Mesenchymal stem cell (in vitro differentiated cells and primary cell): Measurements from ENCODE around the gene DLX5. TPM values are rescaled to one million over a fixed set of nuclear protein-coding genes. Genes with fewer than 3 reads are reported as not detected.
"Not testable (repeated sequence)": the region's sequence is repeated elsewhere in the genome, so short reads cannot be mapped to it uniquely, and the experiment has no call there.

Source experiments
- DNase-seq: peaks from one replicate; pipeline ENCODE4 v3.0.0-alpha.2; 2013
- H2AFZ ChIP-seq: one replicate; pipeline ENCODE4 v1.6.1; 2013; ENCODE audit warnings: low read depth, mild to moderate bottlenecking, control low read depth, inconsistent platforms, low read length, moderate library complexity
- H2AK5ac ChIP-seq: 2 replicates; pipeline ENCODE4 v1.6.1; 2013; ENCODE audit warnings: low read length, moderate library complexity, mild to moderate bottlenecking, inconsistent platforms; ENCODE audit not compliant: severe bottlenecking
- H2BK120ac ChIP-seq: one replicate; pipeline ENCODE4 v1.6.1; 2013; ENCODE audit warnings: low read depth, mild to moderate bottlenecking, inconsistent platforms, low read length, moderate library complexity
- H2BK12ac ChIP-seq, 2 experiments: one replicate each; pipeline ENCODE4 v1.6.1; 2013; ENCODE audit warnings: inconsistent platforms in 2 of 2, low read length in 2 of 2, mild to moderate bottlenecking in 2 of 2, moderate library complexity in 2 of 2, control low read depth in 1 of 2
- H2BK15ac ChIP-seq: one replicate; pipeline ENCODE4 v1.6.1; 2013; ENCODE audit warnings: mild to moderate bottlenecking, low read depth, inconsistent platforms; ENCODE audit not compliant: poor library complexity, severe bottlenecking
- H2BK5ac ChIP-seq: 2 replicates; pipeline ENCODE4 v1.6.1; 2013; ENCODE audit warnings: low read depth, mild to moderate bottlenecking, low read length, control low read depth, inconsistent platforms; ENCODE audit not compliant: poor library complexity, severe bottlenecking
- H3K14ac ChIP-seq, 2 experiments: one replicate each; pipeline ENCODE4 v1.6.1; 2013; ENCODE audit warnings: inconsistent platforms in 2 of 2, low read length in 2 of 2, control low read depth in 1 of 2, mild to moderate bottlenecking in 1 of 2, moderate library complexity in 1 of 2
- H3K18ac ChIP-seq, 2 experiments: one replicate each; pipeline ENCODE4 v1.6.1; 2013; ENCODE audit warnings: inconsistent platforms in 2 of 2, low read length in 2 of 2, control low read depth in 1 of 2, low read depth in 1 of 2, mild to moderate bottlenecking in 1 of 2
- H3K23ac ChIP-seq, 2 experiments: one replicate each; pipeline ENCODE4 v1.6.1; 2013; ENCODE audit warnings: inconsistent platforms in 2 of 2, low read length in 2 of 2, mild to moderate bottlenecking in 2 of 2, moderate library complexity in 2 of 2, control low read depth in 1 of 2
- H3K27ac ChIP-seq: 2 replicates; pipeline ENCODE4 v1.5.1; 2013; ENCODE audit warnings: mild to moderate bottlenecking, moderate library complexity, low read length, control low read depth, inconsistent platforms; ENCODE audit not compliant: poor library complexity, severe bottlenecking
- H3K27me3 ChIP-seq, 2 experiments: 2 replicates each; pipeline versions ENCODE4 v1.6.1 to v1.7.0; 2013; ENCODE audit warnings: low read length in 2 of 2, mild to moderate bottlenecking in 2 of 2, moderate library complexity in 2 of 2, control low read depth in 1 of 2, inconsistent platforms in 1 of 2; ENCODE audit not compliant: control insufficient read depth in 1 of 2, insufficient read depth in 1 of 2
- H3K36me3 ChIP-seq, 2 experiments: 2 replicates each; pipeline versions ENCODE4 v1.6.1 to v1.7.0; 2013; ENCODE audit warnings: low read length in 2 of 2, control low read depth in 1 of 2, inconsistent platforms in 1 of 2, low read depth in 1 of 2, mild to moderate bottlenecking in 1 of 2; ENCODE audit not compliant: insufficient read depth in 2 of 2, control insufficient read depth in 1 of 2
- H3K4ac ChIP-seq, 2 experiments: one replicate each; pipeline ENCODE4 v1.6.1; 2013; ENCODE audit warnings: inconsistent platforms in 2 of 2, low read length in 2 of 2, mild to moderate bottlenecking in 2 of 2, moderate library complexity in 2 of 2, control low read depth in 1 of 2, low read depth in 1 of 2
- H3K4me1 ChIP-seq: 2 replicates; pipeline ENCODE4 v1.6.1; 2013; ENCODE audit warnings: low read depth, low read length, control low read depth; ENCODE audit not compliant: control insufficient read depth, insufficient read depth
- H3K4me2 ChIP-seq: 2 replicates; pipeline ENCODE4 v1.6.1; 2013; ENCODE audit warnings: low read length, mild to moderate bottlenecking, inconsistent platforms; ENCODE audit not compliant: poor library complexity, severe bottlenecking
- H3K4me3 ChIP-seq, 2 experiments: 2 replicates each; pipeline versions ENCODE4 v1.5.1 to v1.7.0; 2013; ENCODE audit warnings: low read length in 2 of 2, mild to moderate bottlenecking in 2 of 2, control low read depth in 1 of 2, low read depth in 1 of 2; ENCODE audit not compliant: insufficient read depth in 1 of 2
- H3K79me1 ChIP-seq: replicated peaks from 2 replicates; pipeline ENCODE4 v1.6.1; 2013; ENCODE audit warnings: mild to moderate bottlenecking, control low read depth, low read length, inconsistent platforms; ENCODE audit not compliant: poor library complexity, severe bottlenecking
- H3K9ac ChIP-seq: 2 replicates; pipeline ENCODE4 v1.7.0; 2013; ENCODE audit warnings: mild to moderate bottlenecking, low read length, moderate library complexity
- H3K9me3 ChIP-seq: 2 replicates; pipeline ENCODE4 v1.7.0; 2013; ENCODE audit warnings: mild to moderate bottlenecking, low read length; ENCODE audit not compliant: control insufficient read depth
- H4K8ac ChIP-seq: one replicate; pipeline ENCODE4 v1.6.1; 2013; ENCODE audit warnings: inconsistent platforms, mild to moderate bottlenecking, low read length, moderate library complexity
- H4K91ac ChIP-seq: one replicate; pipeline ENCODE4 v1.6.1; 2013; ENCODE audit warnings: mild to moderate bottlenecking, low read length, inconsistent platforms
- WGBS: methylation state at CpG from one replicate; pipeline ENCODE4 v1.1.7; 2013; ENCODE audit warnings: mixed read lengths; 5-methylcytosine and 5-hydroxymethylcytosine counted together
- polyA plus RNA-seq, 2 experiments: library from polyadenylated mRNA; stranded (reverse); fragments of 200-250 nt; gene quantifications; one replicate each; pipeline ENCODE4 v1.2.3, GENCODE V29; 2013

The DLX5 gene
- not detected for polyA plus RNA-seq (2013, experiment 1 of 2)
- not detected for polyA plus RNA-seq (2013, experiment 2 of 2)

- Histone ChIP-seq H2BK120ac (no peak within 1 kb of the TSS), H3K23ac (no peak within 1 kb of the TSS), H4K91ac (no peak within 1 kb of the TSS), H3K9me3 (no peaks in the 10 kb centered on the region), H3K36me3 (no peaks in the 10 kb centered on the region), H2AFZ (no peak within 1 kb of the TSS), H3K27ac (no peak within 1 kb of the TSS), H2BK12ac (no peak within 1 kb of the TSS), H3K27me3 (peaks cover 77 to 83% of the 10 kb centered on the region in 2 experiments), H4K8ac (no peak within 1 kb of the TSS), H3K4me3 (peak within 1 kb of the TSS in 1 of 2 experiments; percentile 78), H3K4me2 (peak within 1 kb of the TSS; percentile 19), H3K4me1 (peaks cover 22% of the 10 kb centered on the region), H3K79me1 (no peaks in the 10 kb centered on the region), H2AK5ac (no peak within 1 kb of the TSS), H2BK5ac (no peak within 1 kb of the TSS), H2BK15ac (no peak within 1 kb of the TSS), H3K18ac (no peak within 1 kb of the TSS), H3K14ac (no peak within 1 kb of the TSS), H3K4ac (no peak within 1 kb of the TSS), H3K9ac (peak within 1 kb of the TSS; percentile 32)
- no peak for DNase-seq
- 3% methylated on average over 53 of the region's 60 CpGs for WGBS
These were observed at the start of gene DLX5 for GRCh38 chr7:97024209-97025129. Gene DLX5, minus strand, starts transcription at chr7:97024831. Its CDS starts 208 bp downstream, at chr7:97024623.

GRCh38 chr7:97072025-97072424, 47.4 kb upstream of the DLX5 start:
- H3K4ac ChIP-seq, H2BK120ac ChIP-seq, H3K79me1 ChIP-seq, H2BK12ac ChIP-seq, H3K9me3 ChIP-seq, H3K18ac ChIP-seq, H3K14ac ChIP-seq, H3K36me3 ChIP-seq, H4K8ac ChIP-seq, H3K4me3 ChIP-seq, H3K23ac ChIP-seq, H3K4me2 ChIP-seq, H3K27me3 ChIP-seq, H4K91ac ChIP-seq, H2BK5ac ChIP-seq, H3K9ac ChIP-seq, H2AFZ ChIP-seq, H2AK5ac ChIP-seq, H3K4me1 ChIP-seq, H3K27ac ChIP-seq, DNase-seq, H2BK15ac ChIP-seq: not testable (repeated sequence)
- 60% methylated on average over 1 of the region's 2 CpGs for WGBS

- no peak overlapping the region for H4K91ac ChIP-seq
- no peak overlapping the region for H3K9ac ChIP-seq
- H2BK15ac ChIP-seq = no peak overlapping the region
- no peak overlapping the region for H2BK5ac ChIP-seq
- H4K8ac ChIP-seq = no peak overlapping the region
- WGBS = 60% methylated on average over 4 of the region's 5 CpGs
- H3K4me2 ChIP-seq = no peak overlapping the region
- DNase-seq = peak; percentile 48
- no peak overlapping the region for H2AFZ ChIP-seq
- no peaks in the 10 kb centered on the region for H3K79me1 ChIP-seq
- H3K14ac ChIP-seq = no peak overlapping the region
- H2BK12ac ChIP-seq = no peak overlapping the region
- H2AK5ac ChIP-seq = no peak overlapping the region
- H3K4me3 ChIP-seq = no peak overlapping the region
- H3K36me3 ChIP-seq = no peaks in the 10 kb centered on the region
- no peaks in the 10 kb centered on the region for H3K27me3 ChIP-seq
- no peak overlapping the region for H3K4ac ChIP-seq
- no peak overlapping the region for H3K27ac ChIP-seq
- no peak overlapping the region for H3K23ac ChIP-seq
- H3K18ac ChIP-seq = no peak overlapping the region
- no peak overlapping the region for H2BK120ac ChIP-seq
- no peaks in the 10 kb centered on the region for H3K9me3 ChIP-seq
- no peaks in the 10 kb centered on the region for H3K4me1 ChIP-seq
These were observed 40.4 kb upstream of the DLX5 start for GRCh38 chr7:97064972-97065587.

- H3K79me1 ChIP-seq = no peaks in the 10 kb centered on the region
- no peak overlapping the region for H2BK15ac ChIP-seq
- 87% methylated on average over 2 of the region's 3 CpGs for WGBS
- H3K9ac ChIP-seq = no peak overlapping the region
- no peak overlapping the region for H3K14ac ChIP-seq
- no peak overlapping the region for H2BK120ac ChIP-seq
- no peak for DNase-seq
- H3K27ac ChIP-seq = no peak overlapping the region
- H3K9me3 ChIP-seq = peaks cover 2% of the 10 kb centered on the region
- H3K4ac ChIP-seq = no peak overlapping the region
- no peak overlapping the region for H4K8ac ChIP-seq
- no peaks in the 10 kb centered on the region for H3K27me3 ChIP-seq
- no peaks in the 10 kb centered on the region for H3K4me1 ChIP-seq
- no peak overlapping the region for H3K23ac ChIP-seq
- H3K36me3 ChIP-seq = no peaks in the 10 kb centered on the region
- no peak overlapping the region for H2AK5ac ChIP-seq
- no peak overlapping the region for H2AFZ ChIP-seq
- H2BK12ac ChIP-seq = no peak overlapping the region
- no peak overlapping the region for H2BK5ac ChIP-seq
- H3K18ac ChIP-seq = no peak overlapping the region
- no peak overlapping the region for H4K91ac ChIP-seq
- H3K4me2 ChIP-seq = no peak overlapping the region
- H3K4me3 ChIP-seq = no peak overlapping the region
These were observed 39.4 kb upstream of the DLX5 start for GRCh38 chr7:97064020-97064419.
